IPS-15b (cell line): Measurements from ENCODE around the gene TNNI2.
"Not testable (repeated sequence)": the region's sequence is repeated elsewhere in the genome, so short reads cannot be mapped to it uniquely, and the experiment has no call there.

Experiments
- H3K27me3 ChIP-seq: one replicate; pipeline ENCODE4 v1.6.1; 2013; ENCODE audit warnings: low read length; ENCODE audit not compliant: control insufficient read depth, insufficient read depth
- H3K36me3 ChIP-seq: one replicate; pipeline ENCODE4 v1.6.1; 2013; ENCODE audit warnings: low read length; ENCODE audit not compliant: control insufficient read depth, insufficient read depth
- H3K4me1 ChIP-seq: one replicate; pipeline ENCODE4 v1.6.1; 2013; ENCODE audit warnings: mild to moderate bottlenecking, low read length; ENCODE audit not compliant: control insufficient read depth, insufficient read depth
- H3K4me3 ChIP-seq: one replicate; pipeline ENCODE4 v1.5.1; 2013; ENCODE audit warnings: low read depth, low read length
- H3K9ac ChIP-seq: one replicate; pipeline ENCODE4 v1.6.1; 2013; ENCODE audit warnings: low read depth, mild to moderate bottlenecking, low read length
- H3K9me3 ChIP-seq: one replicate; pipeline ENCODE4 v1.6.1; 2013; ENCODE audit warnings: mild to moderate bottlenecking, low read length; ENCODE audit not compliant: control insufficient read depth, insufficient read depth

Gene TNNI2

GRCh38 chr11:1886551-1886950, 47.8 kb downstream of the TNNI2 start:
- H3K9ac ChIP-seq, H3K27me3 ChIP-seq, H3K4me1 ChIP-seq, H3K9me3 ChIP-seq, H3K4me3 ChIP-seq, H3K36me3 ChIP-seq: not testable (repeated sequence)

- H3K9me3 ChIP-seq, result no peaks in the 10 kb centered on the region
- no peak overlapping the region for H3K4me3 ChIP-seq
- no peaks in the 10 kb centered on the region for H3K27me3 ChIP-seq
- no peaks in the 10 kb centered on the region for H3K36me3 ChIP-seq
- no peaks in the 10 kb centered on the region for H3K4me1 ChIP-seq
- no peak overlapping the region for H3K9ac ChIP-seq
Observed at GRCh38 chr11:1887451-1888346, 48.9 kb downstream of the TNNI2 start.

GRCh38 chr11:1888347-1888753, 49.6 kb downstream of the TNNI2 start:
- no peaks in the 10 kb centered on the region for H3K9me3 ChIP-seq
- no peak overlapping the region for H3K9ac ChIP-seq
- H3K4me1 ChIP-seq, result no peaks in the 10 kb centered on the region
- no peaks in the 10 kb centered on the region for H3K27me3 ChIP-seq
- H3K4me3 ChIP-seq, result no peak overlapping the region
- no peaks in the 10 kb centered on the region for H3K36me3 ChIP-seq

- no peaks in the 10 kb centered on the region for H3K9me3 ChIP-seq
- no peaks in the 10 kb centered on the region for H3K27me3 ChIP-seq
- no peak overlapping the region for H3K4me3 ChIP-seq
- no peak overlapping the region for H3K9ac ChIP-seq
- H3K4me1 ChIP-seq, result no peaks in the 10 kb centered on the region
- H3K36me3 ChIP-seq, result no peaks in the 10 kb centered on the region
Observed at GRCh38 chr11:1888811-1889210, 50.0 kb downstream of the TNNI2 start.

- Histone ChIP-seq H3K27me3 (no peaks in the 10 kb centered on the region), H3K9ac (no peak overlapping the region), H3K36me3 (no peaks in the 10 kb centered on the region)
Observed at GRCh38 chr11:1889224-1889930, 50.6 kb downstream of the TNNI2 start.

GRCh38 chr11:1889941-1890855, 51.4 kb downstream of the TNNI2 start:
- H3K9ac ChIP-seq, result no peak overlapping the region
- no peaks in the 10 kb centered on the region for H3K36me3 ChIP-seq
- no peaks in the 10 kb centered on the region for H3K4me1 ChIP-seq
- H3K4me3 ChIP-seq, result no peak overlapping the region
- H3K9me3 ChIP-seq, result no peaks in the 10 kb centered on the region
- no peaks in the 10 kb centered on the region for H3K27me3 ChIP-seq

More at GRCh38 chr11:1889224-1889930, 50.6 kb downstream of the TNNI2 start:
- Histone ChIP-seq H3K9me3 (no peaks in the 10 kb centered on the region), H3K4me3 (no peak overlapping the region), H3K4me1 (no peaks in the 10 kb centered on the region)
